AG08395 (cell line): ENCODE results near the gene TRIM7.
A peak's percentile ranks its signal among the peaks of the same experiment; 100 is the strongest.
"Not testable (repeated sequence)": the region's sequence is repeated elsewhere in the genome, so short reads cannot be mapped to it uniquely, and the experiment has no call there.

Experiments used
- DNase-seq: peaks from one replicate; pipeline ENCODE4 v3.0.0; 2012; ENCODE audit warnings: mixed read lengths, low spot score

The TRIM7 gene

DNA sequence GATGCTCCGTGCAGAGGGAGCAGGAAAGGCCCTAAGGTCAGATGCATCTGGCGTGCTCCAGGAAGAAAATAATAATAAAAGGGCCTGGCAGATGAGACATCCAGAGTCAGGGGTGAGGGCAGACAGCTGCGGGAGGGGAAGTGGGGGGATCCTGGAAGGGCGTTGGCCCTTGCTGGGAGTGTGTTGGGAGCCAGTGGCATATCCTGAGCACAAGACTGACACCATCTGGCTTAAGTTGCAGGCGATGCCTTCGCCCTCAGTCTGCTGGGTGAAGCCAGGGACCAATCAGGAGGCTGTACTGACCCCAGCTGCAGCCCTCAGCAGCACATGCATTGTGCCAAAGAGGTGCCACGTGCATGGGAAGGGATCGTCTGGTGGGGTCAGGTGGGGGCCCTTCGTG lies 53.9 kb downstream of the TRIM7 start:
- peak; percentile 39 for DNase-seq

DNA sequence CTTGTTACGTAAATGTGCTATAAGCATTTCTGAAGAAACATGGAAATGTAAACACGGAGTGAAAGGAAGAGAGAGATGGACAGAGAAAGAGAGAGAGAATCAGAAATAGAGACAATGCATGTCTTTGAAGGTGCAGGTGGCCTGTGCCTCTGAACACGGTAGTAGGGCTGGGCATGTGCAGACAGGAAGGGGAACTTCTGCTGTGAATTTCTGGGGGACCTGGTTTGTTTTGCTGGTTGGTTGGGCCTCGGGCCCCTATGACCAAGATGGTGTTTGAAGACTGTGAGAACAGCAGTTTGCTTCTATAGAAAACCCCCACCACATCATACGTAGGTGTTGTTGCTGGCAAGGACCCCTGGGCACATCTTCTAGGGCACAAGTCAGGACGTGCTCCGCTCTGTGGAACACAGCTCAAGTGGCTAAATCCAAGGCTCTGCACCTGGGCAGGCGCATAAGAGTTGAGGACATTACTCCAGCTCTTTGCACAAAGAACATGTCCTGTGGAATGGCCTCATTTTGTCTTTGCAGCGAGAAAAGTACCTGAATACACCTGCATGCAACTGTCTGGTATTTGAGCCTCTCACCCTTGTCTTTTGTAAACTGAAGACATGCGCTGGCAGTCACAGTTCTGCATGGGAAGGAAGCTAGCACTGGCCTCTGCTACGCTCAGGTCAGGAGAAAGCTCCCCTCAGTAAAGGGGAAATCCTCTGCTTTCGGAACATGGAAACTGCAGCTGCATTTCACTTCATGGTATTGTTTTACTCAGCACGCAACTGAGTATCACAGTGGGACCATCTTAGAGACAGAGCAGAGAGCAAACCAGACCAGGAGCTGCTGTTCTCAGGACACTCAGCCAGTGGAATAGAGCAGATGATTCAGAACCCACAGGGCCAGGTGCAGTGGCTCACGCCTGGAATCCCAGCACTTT lies 54.9 kb downstream of the TRIM7 start:
- DNase-seq = no peak

DNA sequence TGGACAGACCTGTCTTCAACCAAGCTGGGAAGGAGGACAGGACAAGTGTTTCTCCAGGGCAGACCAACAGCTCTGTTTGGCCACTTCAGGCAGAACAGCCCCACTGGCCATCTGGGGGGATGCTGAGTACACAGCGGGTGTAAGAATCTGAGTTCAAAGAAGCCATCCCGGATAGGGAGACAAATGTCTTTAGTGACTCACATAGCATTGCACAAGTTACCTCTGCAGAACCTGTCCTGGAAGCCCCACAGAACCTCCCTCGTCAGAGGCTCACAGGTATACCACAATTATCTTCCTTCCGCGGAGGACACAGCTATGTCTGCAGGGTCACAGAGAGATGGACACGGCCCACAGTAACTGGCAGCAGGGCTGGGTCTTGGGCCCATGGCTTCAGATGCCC lies 55.6 kb downstream of the TRIM7 start:
- no peak for DNase-seq

DNA sequence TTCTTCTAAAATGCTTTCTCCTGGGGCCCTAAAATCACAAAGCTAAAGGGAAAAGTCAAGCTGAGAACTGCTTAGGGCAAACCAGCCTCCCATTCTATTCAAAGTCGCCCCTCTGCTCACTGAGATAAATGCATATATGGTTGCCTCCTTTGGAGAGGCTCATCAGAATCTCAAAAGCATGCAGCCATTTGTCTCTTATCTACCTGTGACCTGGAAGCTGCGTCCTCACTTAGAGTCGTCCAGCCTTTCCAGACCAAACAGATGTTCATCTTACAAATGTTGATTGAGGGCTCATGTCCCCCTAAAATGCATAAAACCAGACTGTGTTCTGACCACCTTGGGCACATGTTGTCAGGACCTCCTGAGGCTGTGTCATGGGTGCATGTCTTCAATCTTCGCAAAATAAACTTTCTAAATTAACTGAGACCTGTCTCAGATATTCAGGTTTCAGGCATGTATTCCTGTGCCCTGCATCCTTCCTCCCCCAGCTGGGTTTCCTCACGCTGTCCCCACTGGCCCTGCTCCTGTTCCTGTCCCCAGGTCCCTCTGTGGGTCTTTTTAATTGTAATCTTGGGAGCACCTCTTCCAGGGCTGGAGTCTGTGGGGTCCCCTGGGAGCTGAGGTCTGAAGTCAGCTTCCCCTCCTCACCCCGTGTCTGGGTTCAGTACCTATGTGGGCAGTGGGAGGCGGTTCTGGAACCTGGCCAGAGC lies 57.9 kb downstream of the TRIM7 start, which contains the start of gene OR2V2:
Gene OR2V2, plus strand, starts transcription at position 660 of the 710 bp plus-strand sequence. CDS start 7,357 bp downstream, outside the sequence.
- DNase-seq = not testable (repeated sequence)

DNA sequence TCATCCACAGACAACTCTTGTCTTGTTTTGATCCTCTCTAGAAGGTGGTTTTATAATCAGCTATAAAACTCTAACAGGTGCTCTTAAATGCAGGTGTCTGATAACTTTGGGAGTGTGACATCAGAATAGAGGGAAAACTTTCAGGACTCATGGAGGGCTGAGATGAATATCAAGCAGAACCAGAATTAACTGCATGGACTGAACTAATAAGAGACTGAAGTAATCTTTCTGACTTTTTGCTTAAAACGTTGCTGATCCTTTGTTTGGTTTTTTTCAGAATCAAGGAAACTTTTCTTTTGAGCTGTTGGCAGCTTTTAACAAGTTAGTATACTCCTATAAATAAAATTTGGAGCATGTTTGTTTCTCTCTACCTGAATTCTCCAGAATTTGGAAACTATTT lies 59.9 kb downstream of the TRIM7 start:
- no peak for DNase-seq
